ENCODE measurements around the gene PRR35.
A peak's percentile ranks its signal among the peaks of the same experiment; 100 is the strongest.

PRR35 gene

DNA sequence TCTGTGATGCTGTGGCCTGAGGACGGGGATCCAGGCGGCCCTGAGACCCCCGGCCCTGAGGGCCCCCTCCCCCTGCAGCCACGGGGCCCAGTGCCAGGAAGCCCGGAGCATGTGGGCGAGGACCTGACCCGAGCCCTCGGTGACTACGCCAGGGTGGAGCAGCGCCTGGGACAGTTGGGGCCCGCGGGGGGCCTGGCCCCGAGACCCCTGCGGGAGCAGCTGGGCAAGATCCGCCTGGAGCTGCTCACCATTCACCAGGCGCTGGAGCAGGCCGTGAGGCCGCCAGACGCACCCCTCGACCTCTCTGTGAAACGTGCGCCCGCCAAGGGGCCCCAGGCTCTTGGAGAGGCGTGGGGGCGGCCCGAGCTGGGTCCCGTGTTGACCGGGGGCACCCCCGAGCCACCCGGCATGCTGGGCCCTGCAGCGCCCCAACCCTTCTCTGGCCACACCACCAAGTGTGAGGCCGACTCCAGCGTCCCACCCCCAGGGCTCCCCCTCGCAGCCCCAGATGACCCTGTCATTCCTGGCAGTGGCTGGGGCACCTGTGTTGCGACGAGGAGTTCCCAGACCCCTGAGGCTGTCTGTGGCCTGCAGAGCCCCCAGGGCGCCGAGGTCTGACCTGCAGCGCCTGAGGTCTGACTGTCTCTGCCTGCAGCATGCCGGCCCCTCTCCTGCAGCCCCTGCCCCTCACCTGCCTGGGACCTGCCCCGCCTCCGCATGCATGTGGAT lies 4.7 kb downstream of the PRR35 start:
- DNase-seq (ENCODE audit: low spot score), result no peak

DNA sequence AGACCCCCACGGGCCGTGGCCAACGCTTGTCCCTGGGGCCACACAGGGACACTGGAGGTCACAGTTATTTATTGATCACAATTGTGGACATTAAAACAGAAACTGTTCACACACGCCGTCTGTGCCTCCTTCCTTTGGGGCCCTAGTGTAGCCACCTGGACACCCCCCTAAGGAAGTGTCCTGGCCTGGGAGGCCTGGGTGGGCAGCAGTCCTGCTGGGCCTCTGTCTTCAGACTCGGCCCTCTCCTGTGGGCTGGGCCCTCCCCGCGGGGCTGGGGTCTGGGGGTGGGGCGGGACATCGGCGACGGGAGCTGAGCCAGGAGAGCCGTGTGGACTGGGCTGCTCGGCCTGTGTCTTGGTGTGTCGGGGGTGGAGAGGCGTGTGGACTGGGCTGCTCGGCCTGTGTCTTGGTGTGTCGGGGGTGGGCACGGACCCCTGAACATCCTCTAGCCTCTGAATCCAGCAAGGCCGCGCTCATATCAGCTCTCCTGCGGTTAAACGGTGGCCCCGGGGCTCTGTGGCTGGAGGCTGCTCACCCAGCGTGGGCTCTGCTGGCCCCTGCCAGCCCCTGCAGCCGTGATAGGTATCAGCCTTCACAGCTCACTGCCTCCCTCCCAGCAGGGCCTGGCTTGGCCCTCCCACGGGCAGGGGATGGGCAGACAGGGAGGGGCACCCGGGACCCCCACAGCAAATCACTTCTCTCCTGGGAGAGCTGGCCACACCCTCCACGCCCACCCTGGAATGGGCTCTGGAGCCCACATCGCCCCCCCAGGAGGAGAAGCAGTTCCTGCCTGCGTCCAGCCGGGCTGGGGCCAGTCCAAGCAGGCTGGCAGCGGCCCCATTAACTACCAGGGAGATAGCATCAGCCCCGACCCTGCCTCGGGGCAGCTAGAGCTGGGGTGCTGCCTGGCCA lies 5.5 kb downstream of the PRR35 start:
- DNase-seq (ENCODE audit: low spot score), result no peak

DNA sequence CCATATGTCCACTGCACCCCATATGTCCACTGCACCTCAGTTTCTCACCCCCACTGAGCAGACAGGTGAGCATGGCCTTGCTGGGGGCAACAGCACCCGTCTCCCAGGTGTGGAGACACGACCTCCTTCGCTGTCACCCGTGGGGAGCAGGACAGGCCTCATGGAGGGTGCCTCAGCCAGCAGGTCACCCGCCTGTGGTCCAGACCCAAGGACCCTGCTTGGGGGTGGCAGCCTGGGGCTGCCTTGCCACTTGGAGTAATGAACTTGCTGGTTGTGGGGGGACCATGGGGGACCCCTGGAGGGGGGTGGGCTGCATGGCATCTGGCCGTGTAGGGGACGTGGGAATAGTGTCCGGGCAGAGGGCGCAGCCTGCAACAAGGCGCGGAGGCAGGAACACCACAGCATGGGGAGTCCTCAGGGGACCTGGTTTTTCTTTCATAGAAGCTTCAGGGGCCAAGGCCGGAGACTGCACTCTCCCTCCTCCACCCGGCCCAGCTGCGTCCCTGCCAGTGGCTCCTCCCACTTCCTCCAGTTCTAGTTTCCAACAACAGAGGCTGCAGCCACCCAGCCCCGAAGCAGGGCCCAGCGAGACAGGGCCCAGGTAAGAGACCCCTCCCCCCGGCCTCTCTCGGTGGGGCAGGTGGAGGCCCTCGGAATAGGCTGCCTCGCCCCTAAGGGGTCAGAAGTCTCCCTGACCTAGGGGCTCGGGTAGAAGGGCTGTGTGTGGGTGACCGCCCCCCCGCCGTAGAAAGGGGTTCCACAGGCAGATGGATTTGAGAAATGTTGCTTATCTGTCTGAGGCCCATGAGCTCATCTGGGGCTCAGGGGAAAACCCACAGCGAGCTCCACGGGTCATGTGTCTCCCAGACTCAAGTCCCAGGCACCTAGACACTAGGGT lies 6.5 kb downstream of the PRR35 start, which contains the start of gene NHLRC4:
TSS of gene NHLRC4 (plus strand) at position 531 of the 898 bp plus-strand sequence. CDS start 1,043 bp downstream, outside the sequence.
- no peak for DNase-seq (ENCODE audit: low spot score)

DNA sequence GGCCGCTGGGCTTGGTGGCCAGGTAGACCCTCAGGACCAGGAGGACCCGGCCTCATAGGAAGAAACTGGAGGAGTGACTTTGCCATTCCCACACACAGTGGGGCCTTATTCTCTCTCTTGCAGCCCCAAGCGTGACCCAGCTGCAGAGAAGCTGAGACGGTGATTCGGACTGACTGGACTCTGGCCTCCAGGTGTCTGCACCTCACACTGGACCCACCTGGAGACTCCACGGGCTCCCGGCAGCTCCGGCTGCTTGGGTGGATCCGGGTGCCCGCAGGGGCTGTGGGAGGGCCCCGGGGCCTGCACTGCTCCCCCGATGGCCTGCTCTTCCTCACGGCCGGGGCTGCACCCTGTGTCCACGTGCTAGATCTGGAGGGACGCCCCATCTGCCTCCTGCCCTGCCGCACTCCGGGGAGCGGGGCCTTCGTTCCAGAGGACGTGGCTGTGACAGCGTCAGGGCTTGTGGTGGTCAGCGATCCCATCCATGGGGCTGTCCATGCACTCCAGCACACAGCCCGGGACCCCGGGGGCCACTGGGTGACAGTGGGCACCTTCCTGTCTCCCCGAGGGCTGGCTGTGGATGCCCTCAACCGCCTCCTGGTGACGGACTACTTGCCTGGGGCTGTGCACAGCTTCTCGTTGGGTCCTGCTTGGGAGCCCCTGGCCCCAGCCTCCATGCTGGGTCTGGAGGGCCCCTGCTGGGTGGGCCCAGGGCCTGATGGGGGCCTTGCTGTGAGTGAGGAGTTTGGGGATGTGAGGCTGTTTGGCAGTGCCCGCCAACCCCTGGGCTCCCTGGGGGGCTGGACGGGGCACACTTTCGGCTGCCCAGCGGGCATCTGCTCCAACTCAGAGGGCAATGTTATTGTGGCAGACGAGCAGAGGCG lies 7.4 kb downstream of the PRR35 start:
- DNase-seq (ENCODE audit: low spot score), result no peak

DNA sequence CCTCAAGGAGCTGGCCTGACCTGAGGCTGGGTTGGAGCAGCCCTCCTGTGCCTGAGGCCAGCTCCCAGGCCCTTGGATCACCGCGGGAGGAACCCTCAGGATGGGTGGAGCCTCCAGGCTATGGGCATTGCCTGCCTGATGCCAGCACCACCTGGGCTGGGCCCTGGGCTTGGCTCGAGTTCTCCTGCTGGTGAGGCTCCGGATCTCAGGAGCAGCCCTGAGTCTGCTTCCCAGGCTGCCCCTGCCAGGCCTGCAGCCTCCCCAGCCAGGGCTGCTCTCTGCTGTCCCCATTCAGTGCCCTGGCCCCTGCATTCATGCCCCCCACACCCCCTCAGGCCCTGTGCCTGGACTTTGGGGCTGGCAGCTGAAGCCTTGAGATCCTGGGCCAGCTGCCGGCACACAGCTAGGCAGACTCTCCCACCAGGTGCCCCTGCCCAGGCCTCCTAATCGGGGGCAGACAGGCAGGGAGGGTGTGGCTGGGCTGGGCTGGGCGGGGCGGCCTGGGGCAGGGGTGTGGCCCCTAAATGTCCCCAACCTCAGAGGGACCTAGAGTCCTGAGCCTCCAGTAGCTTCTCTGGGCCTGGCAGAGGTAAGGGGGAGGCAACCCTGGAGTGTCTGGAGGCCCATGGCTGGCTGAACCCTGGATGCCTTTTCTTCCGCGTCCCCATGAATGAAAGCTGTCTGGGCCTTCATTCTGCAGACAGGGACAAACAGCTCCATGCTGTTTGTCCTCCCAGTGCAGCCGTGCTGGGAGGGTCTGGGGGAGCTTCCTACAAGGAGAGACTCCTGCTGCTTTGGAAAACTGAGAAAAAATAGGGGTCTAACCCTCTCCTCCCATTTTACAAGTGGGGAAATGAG lies 8.4 kb downstream of the PRR35 start:
- no peak for DNase-seq (ENCODE audit: low spot score)

DNA sequence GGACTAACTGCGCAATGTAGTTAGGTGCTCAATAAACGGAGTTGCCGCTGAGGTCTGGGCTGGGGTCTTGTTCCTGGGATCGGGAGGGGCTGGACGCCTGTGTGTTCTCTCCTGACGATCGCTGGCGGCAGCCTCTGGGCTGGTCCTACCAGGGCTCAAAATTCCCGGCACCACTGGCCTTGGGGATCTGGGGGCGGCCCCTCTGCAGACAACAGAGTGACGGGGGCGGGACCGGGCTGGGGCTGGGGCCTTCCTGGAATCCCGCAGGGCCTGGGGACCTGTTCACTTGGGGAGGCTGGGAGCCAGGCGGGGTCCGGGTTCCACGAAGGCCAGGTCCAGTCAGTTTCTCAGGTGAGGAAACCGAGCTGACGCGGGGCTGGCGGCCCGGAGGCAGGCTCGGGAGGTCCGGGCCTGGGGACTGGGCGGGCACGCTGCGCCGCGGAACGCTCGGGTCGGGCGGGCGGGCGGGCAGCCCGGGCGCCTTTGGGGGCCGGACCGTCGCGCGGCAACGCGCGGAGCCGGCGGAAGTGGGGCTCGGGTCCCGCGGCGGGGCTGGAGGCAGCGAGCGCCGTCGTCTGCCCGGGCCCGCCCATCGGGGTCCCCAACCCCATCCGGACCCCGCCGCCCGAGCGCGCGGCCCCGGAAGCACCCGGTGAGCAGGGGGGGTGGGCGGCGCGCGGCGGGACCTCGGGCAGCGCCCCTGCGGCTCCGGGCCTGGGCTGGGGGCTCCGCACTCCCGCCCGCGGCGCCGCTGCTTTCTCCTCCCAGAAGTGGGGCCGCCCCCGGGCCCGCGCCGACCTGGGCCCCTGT lies 9.5 kb downstream of the PRR35 start, which contains the start of gene PIGQ:
TSS of gene PIGQ (plus strand) at position 524 of the 810 bp plus-strand sequence. CDS start 4,107 bp downstream, outside the sequence.
- peak; percentile 60 for DNase-seq (ENCODE audit: low spot score)

DNA sequence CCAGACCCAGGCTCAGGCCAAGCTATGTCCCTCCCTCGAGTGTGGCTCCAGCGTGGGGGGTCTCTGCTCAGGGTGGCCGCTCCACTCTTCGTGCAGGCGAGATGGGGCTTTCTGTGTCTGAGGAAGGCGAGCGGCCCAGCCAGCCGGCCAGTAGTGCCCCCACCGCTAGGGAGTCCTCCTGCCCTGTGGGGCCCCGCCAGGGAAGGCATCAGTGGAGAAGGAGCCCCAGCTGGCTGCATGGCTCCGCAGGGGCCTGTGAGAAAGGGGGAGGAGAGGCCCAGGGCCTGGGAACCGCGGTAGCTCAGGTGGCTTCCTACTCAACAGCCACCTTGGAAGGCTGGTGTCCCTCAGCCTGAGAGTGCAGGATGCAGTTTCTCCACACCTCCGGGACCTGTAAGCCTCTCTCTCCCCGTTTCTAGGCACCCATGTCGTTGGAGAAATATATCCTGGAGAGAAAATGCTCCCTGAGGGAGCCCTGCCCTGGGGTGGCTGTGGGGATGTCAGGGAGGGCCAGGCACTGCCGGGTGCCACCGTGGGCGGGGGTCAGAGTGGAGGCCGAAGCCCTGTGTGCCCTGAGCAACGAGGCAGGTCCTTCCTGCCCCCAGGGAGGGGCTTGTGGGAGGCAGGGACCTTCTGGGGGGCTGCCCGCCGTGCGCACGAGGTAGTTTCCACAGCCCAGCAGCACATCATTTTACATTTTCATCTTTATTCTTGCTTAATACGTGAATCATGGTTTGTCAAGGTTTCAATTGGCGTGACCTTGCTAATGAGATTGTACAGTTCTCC lies 12.9 kb downstream of the PRR35 start:
- no peak for DNase-seq (ENCODE audit: low spot score)

DNA sequence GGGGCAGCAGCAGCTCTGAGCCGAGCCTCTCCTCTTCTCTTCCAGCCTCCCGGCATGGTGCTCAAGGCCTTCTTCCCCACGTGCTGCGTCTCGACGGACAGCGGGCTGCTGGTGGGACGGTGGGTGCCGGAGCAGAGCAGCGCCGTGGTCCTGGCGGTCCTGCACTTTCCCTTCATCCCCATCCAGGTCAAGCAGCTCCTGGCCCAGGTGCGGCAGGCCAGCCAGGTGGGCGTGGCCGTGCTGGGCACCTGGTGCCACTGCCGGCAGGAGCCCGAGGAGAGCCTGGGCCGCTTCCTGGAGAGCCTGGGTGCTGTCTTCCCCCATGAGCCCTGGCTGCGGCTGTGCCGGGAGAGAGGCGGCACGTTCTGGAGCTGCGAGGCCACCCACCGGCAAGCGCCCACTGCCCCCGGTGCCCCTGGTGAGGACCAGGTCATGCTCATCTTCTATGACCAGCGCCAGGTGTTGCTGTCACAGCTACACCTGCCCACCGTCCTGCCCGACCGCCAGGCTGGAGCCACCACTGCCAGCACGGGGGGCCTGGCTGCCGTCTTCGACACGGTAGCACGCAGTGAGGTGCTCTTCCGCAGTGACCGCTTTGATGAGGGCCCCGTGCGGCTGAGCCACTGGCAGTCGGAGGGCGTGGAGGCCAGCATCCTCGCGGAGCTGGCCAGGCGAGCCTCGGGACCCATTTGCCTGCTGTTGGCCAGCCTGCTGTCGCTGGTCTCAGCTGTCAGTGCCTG lies 14.0 kb downstream of the PRR35 start:
- no peak for DNase-seq (ENCODE audit: low spot score)

DNA sequence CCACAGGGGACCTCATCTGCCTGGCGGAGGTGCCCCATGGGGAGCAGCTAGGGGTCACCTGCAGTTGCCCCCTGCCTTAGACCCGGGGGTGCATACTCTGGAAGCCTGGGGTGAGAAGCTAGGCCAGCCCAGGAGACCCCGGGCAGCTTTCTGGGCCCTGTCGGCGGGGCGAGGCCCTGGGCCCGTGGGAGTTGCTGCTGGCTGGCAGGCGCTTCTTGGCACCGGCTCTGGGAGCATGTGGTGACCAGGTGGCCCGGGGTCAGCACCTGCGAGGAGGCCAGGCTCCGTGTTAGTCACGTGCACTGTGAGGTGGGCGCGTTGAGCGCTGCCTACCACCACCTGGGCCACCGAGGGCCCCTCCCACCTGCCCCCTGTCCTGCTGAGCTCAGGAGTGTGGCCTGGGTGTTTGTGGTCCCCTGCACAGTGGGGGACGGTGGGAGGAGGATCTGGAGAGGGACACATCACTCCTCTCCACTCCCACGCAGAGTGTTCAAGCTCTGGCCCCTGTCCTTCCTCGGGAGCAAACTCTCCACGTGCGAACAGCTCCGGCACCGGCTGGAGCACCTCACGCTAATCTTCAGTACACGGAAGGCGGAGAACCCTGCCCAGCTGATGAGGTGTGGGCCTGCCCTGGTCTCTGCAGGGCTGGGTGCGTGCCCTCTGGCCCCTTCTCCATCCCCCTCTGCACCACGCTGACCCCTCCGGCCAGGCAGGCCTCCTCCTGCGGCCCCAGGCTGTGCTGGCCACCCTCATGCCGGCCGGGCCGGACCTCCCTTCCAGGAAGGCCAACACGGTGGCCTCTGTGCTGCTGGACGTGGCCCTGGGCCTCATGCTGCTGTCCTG lies 15.4 kb downstream of the PRR35 start:
- DNase-seq (ENCODE audit: low spot score), result no peak

DNA sequence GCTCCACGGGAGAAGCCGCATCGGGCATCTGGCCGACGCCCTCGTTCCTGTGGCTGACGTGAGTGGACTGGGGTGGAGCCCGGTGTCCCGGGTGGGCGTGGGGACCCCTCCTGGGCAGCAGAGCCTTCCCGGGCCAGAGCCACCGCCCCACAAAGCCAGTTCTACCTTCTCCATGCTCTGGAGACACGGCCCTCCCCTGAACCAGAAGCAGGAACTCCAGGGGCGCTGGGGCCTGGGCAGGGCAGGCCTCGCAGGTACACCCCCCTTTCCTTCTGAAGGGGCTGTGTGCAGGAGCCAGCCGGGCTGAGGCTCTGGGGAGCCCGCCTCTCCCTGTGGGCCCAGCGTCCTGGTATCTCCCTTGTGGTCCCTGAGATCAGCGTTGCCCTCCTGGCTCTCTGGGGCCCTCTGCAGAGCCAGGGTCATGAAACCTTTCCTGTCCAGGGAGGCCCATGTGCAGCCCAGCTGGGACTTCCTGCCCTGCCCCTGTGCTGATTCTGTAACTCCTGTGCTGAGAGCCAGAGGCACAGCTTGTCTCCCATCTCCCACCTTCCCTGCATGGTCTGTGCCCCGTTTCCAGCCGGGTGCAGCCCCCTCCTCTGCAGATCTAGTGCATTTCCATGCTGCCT lies 16.1 kb downstream of the PRR35 start:
- no peak for DNase-seq (ENCODE audit: low spot score)

DNA sequence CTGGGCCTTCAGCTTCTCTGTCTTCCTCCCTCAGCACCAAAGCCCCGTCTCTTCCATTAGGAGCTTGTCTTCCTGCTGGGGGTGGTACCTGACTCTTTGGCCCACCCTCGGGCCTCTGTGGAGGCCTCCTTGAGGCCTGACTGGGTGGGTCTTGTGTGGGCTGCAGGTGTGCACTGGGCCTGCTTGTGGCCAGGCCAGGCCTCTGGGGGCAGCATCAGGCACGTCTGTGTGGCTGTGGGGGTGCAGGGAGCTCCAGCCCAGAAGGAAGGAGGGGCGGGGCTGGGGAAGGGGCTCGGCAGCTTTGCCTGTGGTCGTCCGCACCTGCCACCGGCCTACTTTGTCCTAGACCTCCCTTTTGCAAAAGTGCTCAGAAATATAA lies 16.6 kb downstream of the PRR35 start:
- no peak for DNase-seq (ENCODE audit: low spot score)

DNA sequence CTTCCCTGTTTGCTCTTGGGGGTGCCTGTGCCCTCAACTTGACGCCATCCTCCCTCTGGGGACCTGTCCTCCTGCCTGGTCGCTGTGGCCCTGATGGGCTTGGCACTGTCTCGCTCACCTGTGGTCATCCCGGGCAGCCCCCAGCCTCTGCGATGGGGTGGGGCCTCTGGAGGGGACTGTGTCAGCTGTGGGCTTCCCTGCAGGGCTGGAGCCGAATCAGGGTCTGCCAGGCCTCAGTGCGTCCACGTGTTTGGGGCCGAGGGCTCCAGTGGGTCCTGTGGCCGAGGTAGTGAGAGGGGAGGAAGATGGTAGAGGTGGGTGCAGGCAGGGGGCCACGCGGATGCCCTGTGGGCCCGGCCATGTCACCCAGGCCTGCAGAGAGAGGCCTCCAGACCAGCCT lies 17.6 kb downstream of the PRR35 start:
- DNase-seq (ENCODE audit: low spot score), result no peak

DNA sequence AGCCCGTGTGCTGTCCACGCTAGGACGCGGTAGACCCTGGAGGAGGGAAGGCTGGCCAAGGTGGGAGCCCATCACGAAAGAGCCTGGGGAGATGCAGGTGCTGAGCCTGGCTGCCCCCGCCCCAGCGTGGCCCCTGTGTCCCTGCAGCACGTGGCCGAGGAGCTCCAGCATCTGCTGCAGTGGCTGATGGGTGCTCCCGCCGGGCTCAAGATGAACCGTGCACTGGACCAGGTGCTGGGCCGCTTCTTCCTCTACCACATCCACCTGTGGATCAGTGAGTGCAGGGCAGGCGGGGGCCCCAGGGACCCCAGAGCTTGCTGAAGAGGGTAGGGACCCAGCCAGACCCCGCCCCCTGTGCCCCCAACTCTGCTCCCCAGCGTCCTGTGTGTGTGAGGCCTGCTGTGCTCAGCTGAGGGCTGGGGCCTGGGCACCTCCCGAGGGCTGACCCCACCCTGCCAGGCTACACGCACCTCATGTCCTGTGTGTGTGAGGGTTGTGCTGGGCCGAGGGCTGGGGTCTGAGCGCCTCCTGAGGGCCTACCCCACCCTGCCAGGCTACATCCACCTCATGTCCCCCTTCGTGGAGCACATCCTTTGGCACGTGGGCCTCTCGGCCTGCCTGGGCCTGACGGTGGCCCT lies 18.2 kb downstream of the PRR35 start:
- no peak for DNase-seq (ENCODE audit: low spot score)

DNA sequence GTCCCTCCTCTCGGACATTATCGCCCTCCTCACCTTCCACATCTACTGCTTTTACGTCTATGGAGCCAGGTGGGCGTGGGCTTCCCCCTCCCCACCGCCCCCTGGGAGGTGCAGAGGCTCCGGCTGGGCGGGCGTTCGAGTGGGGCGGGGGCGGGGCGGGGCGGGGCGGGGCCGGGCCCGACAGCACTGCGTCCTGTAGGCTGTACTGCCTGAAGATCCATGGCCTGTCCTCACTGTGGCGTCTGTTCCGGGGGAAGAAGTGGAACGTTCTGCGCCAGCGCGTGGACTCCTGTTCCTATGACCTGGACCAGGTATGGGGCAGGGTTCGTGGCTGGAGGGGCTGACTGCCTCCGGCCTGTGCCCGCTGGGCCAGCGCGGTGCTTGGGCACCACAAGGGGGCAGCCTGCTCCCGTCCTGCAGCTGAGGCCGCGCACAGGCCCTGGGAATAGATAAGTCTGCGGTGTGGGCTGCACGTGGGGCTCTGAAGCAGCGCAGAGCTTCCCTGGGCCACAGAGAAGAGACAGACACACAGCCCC lies 18.7 kb downstream of the PRR35 start:
- DNase-seq (ENCODE audit: low spot score), result no peak

DNA sequence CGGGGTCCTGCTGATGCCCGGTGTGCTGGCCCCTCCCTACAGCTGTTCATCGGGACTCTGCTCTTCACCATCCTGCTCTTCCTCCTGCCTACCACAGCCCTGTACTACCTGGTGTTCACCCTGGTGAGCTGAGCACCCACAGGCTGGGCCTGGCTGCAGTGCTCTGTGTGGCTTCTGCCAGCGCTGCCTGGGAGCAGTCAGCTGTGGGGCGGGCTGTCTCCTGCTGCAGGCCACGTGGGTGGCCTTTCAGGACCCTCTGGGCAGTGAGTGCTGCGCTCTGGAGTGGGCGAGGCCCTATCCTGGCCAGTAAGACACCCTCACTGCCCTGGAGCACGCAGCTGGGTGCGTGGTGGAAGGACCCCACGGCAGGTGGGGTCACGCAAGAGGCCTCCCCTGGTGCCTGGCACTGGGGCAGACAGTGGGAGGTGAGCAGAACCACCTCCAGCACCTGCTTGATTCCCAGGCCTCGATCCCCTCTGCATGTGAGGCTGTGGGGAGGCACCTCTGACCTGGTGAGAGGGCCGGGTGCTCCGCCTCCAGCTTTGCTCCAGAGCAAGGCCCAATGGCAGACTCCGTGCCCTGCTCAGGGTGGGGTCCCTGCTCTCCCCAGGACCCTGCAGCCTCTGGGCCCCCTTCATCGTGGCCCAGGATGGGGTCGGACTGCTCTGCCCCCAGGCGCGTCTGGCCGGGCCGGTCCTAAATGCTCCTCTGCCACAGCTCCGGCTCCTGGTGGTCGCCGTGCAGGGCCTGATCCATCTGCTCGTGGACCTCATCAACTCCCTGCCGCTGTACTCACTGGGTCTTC lies 20.1 kb downstream of the PRR35 start:
- no peak for DNase-seq (ENCODE audit: low spot score)
